ENCODE results near the gene SLC49A3.
"Not testable (repeated sequence)": the region's sequence is repeated elsewhere in the genome, so short reads cannot be mapped to it uniquely, and the experiment has no call there.

Gene SLC49A3

DNA sequence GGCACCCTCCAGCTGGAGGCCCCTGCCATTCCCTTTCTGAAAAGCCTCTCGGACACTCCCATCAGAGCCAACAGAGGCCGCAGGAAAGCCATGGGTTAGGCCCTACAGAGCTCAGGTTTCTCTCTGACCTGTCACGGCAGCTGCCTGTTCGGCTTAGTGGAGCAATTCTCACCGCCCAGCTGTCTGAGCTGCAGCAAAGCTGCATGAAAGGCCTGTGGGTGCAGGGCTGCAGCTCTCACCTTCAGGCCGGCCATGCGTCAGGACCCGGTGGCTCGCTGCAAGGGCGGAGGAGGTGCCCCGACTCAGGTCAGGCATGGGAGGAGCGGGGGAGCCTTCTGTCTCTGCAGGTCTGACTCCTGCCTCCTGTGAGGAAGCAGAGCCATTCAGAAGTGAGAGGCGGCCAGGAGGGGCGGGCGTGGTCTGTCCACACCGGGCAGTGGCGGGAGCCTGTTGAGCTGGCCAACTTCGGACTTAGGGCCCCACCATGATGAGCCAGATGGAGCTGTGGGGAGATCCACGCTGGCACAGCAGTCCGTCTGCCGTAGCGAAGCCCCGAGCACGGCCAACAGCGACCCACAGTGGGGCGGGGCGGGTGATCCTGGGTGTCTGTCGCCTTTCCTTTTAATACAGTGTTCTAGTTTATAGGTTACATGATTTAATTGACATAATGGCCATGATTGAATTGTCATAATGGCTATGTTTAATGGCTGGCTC, 40.2 kb downstream of the SLC49A3 start:
- TF ChIP-seq CTCF (IDR thresholded peaks at IDR 0.05; ENCODE audit: insufficient read depth, low read depth, low read length, missing control alignments) = no peak
- DNase-seq (ENCODE audit: low read depth) = no peak
- no peak overlapping the region for H3K4me3 ChIP-seq (ENCODE audit: low read length)

DNA sequence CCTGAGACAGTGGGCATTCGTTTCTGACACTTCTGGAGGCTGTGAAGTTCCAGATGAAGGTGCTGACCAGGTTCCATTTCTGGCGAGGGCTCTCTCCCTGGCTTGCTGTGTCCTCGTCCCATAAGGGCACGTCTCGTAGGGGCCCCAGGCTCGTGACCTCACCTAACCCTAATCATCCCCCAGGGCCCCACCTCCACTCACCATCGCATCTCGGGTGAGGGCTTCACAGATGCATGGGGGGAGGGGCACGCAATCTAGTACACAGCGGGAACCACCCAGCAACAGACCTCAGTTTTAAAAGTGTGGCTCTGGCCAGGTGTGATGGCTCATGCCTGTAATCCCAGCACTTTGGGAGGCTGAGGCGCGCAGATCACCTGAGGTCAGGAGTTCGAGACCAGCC, 41.5 kb downstream of the SLC49A3 start:
- no peak overlapping the region for H3K4me3 ChIP-seq (ENCODE audit: low read length)
- no peak for TF ChIP-seq CTCF (IDR thresholded peaks at IDR 0.05; ENCODE audit: insufficient read depth, low read depth, low read length, missing control alignments)
- no peak for DNase-seq (ENCODE audit: low read depth)

- DNase-seq (ENCODE audit: low read depth) = no peak
- TF ChIP-seq CTCF (IDR thresholded peaks at IDR 0.05; ENCODE audit: insufficient read depth, low read depth, low read length, missing control alignments) = no peak
- H3K4me3 ChIP-seq (ENCODE audit: low read length) = no peak overlapping the region
Observed at GRCh38 chr4:646460-646859, 42.5 kb downstream of the SLC49A3 start.

DNA sequence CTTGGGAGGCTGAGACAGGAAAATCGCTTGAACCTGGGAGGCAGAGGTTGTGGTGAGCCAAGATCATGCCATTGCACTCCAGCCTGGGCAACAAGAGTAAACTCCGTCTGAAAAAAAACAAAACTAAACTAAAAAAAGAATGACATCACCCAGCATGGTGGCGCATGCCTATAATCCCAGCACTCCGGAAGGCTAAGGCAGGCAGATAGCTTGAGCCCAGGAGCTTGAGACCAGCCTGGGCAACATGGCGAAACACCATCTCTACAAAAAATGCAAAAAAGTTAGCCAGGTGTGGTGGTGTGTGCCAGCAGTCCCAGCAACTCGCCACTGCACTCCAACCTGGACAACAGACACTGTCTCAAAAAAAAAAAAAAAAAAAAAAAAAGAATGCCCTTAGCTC, 46.6 kb downstream of the SLC49A3 start:
- DNase-seq (ENCODE audit: low read depth); H3K4me3 ChIP-seq (ENCODE audit: low read length): not testable (repeated sequence)

- DNase-seq (ENCODE audit: low read depth) = no peak
- H3K4me3 ChIP-seq (ENCODE audit: low read length) = no peak overlapping the region
- no peak for TF ChIP-seq CTCF (IDR thresholded peaks at IDR 0.05; ENCODE audit: insufficient read depth, low read depth, low read length, missing control alignments)
Observed at GRCh38 chr4:637536-638280, 51.2 kb downstream of the SLC49A3 start.

GRCh38 chr4:636628-637159, 52.3 kb downstream of the SLC49A3 start:
- TF ChIP-seq CTCF (IDR thresholded peaks at IDR 0.05; ENCODE audit: insufficient read depth, low read depth, low read length, missing control alignments) = no peak
- no peak overlapping the region for H3K4me3 ChIP-seq (ENCODE audit: low read length)
- DNase-seq (ENCODE audit: low read depth) = no peak

DNA sequence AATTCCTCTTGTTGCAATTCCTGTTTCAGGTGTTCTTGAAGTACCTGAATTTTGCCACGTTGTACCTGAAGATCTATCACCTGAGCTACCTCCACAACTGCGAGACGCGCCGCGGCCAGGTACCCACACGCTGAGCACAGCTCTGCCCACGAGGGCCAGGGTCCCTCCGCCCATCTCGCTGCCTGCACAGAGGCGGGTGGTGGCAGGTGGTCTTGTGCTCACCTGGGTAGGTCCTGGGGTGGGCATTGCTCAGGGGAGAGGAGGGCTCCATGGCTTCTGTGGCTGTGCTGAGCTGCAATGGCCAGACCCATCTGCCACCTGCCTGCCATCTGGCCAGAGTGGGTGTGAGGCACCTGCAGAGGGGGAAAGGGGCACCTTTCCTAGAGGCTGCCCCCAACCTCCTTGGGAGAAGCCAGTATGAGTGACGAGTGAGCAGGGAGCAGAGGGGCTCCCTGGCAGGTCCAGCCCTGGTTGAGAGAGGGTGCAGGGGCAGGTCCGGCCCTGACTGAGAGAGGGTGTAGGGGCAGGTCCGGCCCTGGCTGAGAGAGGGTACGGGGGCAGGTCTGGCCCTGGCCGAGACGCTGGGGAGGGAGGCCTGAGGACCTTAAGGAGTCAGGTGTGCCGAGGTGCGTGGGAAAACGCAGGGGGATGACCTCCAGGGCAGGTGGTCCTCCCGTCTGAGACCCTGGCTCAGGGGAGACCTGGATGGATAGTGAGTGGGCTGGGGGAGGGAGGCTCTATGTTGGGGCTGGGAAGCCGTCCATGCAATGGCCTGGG, 52.9 kb downstream of the SLC49A3 start:
- TF ChIP-seq CTCF (IDR thresholded peaks at IDR 0.05; ENCODE audit: insufficient read depth, low read depth, low read length, missing control alignments) = no peak
- no peak overlapping the region for H3K4me3 ChIP-seq (ENCODE audit: low read length)
- no peak for DNase-seq (ENCODE audit: low read depth)

DNA sequence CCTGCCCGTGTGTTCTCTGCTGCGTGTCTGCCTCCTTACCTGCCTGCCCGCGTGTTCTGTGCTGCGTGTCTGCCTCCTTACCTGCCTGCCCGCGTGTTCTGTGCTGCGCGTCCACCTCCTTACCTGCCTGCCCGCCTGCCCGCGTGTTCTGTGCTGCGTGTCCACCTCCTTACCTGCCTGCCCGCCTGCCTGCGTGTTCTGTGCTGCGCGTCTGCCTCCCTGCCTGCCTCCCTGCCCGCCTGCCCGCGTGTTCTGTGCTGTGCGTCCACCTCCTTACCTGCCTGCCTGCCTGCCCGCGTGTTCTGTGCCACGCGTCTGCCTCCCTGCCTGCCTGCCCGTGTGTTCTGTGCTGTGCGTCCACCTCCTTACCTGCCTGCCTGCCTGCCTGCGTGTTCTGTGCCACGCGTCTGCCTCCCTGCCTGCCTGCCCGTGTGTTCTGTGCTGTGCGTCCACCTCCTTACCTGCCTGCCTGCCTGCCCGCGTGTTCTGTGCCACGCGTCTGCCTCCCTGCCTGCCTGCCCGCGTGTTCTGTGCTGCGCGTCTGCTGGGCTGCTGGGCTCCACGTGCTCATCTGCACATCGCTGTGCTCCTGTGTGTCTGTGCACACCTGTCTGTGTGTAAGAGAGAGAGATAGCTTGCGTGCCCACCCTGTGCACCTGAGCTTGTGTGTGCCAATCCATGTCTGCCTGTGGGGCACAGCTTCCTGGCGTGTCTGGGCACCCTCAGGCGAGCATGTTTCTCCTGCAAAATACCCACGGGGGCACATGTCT, 53.7 kb downstream of the SLC49A3 start:
- not testable (repeated sequence) for H3K4me3 ChIP-seq (ENCODE audit: low read length); DNase-seq (ENCODE audit: low read depth)

All from epithelial cell of esophagus (primary cell).